H1 (cell line): ENCODE measurements around the gene TTBK1.

Experiments
- JUN ChIP-seq: IDR thresholded peaks from 2 replicates; pipeline ENCODE4 v1.6.1; 2011; ENCODE audit warnings: low read depth, mild to moderate bottlenecking, improper control_type of control experiment, low read length
- TF ChIP-seq, protein P1 (sequence below), 3 experiments: IDR thresholded peaks; 1 replicate in 2 of 3; 2 replicates in 1 of 3; pipeline versions ENCODE4 v1.5.1 to v1.6.1; 2011; ENCODE audit warnings: low read length in 3 of 3, mild to moderate bottlenecking in 3 of 3, inconsistent platforms in 2 of 3, low read depth in 1 of 3, moderate library complexity in 1 of 3; ENCODE audit not compliant: insufficient read depth in 1 of 3; ENCODE audit errors: control extremely low read depth in 1 of 3

GRCh38 chr6:43199912-43200311, 43.4 kb upstream of the TTBK1 start:
- no peak for TF ChIP-seq JUN
- TF ChIP-seq, protein P1, sequence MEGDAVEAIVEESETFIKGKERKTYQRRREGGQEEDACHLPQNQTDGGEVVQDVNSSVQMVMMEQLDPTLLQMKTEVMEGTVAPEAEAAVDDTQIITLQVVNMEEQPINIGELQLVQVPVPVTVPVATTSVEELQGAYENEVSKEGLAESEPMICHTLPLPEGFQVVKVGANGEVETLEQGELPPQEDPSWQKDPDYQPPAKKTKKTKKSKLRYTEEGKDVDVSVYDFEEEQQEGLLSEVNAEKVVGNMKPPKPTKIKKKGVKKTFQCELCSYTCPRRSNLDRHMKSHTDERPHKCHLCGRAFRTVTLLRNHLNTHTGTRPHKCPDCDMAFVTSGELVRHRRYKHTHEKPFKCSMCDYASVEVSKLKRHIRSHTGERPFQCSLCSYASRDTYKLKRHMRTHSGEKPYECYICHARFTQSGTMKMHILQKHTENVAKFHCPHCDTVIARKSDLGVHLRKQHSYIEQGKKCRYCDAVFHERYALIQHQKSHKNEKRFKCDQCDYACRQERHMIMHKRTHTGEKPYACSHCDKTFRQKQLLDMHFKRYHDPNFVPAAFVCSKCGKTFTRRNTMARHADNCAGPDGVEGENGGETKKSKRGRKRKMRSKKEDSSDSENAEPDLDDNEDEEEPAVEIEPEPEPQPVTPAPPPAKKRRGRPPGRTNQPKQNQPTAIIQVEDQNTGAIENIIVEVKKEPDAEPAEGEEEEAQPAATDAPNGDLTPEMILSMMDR (IDR thresholded peaks at IDR 0.05; ENCODE audit: control extremely low read depth in 1 of 3, insufficient read depth in 1 of 3, low read depth in 1 of 3, low read length in 3 of 3): no peak
